HUES64 (cell line): ENCODE measurements around the gene DSCAML1.
"Not testable (repeated sequence)": the region's sequence is repeated elsewhere in the genome, so short reads cannot be mapped to it uniquely, and the experiment has no call there.

ENCODE experiments used
- H3K27ac ChIP-seq: 2 replicates; pipeline ENCODE4 v1.7.0; 2013; ENCODE audit warnings: low read depth, low read length, inconsistent platforms
- H3K27me3 ChIP-seq: 2 replicates; pipeline ENCODE4 v1.6.1; 2013; ENCODE audit warnings: mild to moderate bottlenecking, low read length; ENCODE audit not compliant: insufficient read depth
- H3K36me3 ChIP-seq: 2 replicates; pipeline ENCODE4 v1.6.1; 2013; ENCODE audit warnings: mild to moderate bottlenecking, low read length; ENCODE audit not compliant: insufficient read depth
- H3K4me1 ChIP-seq: 2 replicates; pipeline ENCODE4 v1.6.1; 2013; ENCODE audit warnings: mild to moderate bottlenecking, low read length, moderate library complexity; ENCODE audit not compliant: insufficient read depth
- H3K4me3 ChIP-seq: 2 replicates; pipeline ENCODE4 v1.5.1; 2013; ENCODE audit warnings: mild to moderate bottlenecking, low read length, moderate library complexity
- H3K9ac ChIP-seq: 2 replicates; pipeline ENCODE4 v1.6.1; 2013; ENCODE audit warnings: mild to moderate bottlenecking, low read depth, low read length
- H3K9me3 ChIP-seq: 2 replicates; pipeline ENCODE4 v1.6.1; 2013; ENCODE audit warnings: low read depth, low read length; ENCODE audit not compliant: insufficient read depth
- WGBS: fragments of 150-250, 120-280 bp; methylation state at CpG from one replicate; pipeline ENCODE4 v1.1.7; 2013; ENCODE audit warnings: missing lambda C conversion rate; 5-methylcytosine and 5-hydroxymethylcytosine counted together

DSCAML1 gene

DNA sequence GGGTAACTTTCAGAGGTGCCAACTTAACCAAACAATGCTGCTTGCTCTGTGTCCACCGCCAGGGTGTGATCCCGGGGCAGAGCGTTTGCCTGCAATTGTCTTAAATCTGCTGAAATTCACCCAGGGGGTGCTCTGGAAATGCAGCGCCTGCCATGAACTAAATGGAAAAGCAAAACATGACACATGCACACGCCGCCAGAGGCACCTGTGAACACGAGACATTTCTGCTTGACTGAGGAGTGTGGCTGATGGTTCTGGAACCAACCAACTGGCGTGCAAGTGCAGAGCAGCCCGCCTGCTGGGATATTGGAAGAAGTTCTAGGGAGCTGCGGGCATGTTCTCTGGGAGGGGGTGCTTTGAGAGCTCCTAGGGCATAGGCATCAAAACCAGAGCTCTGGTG, 30.4 kb downstream of the DSCAML1 start:
- Histone ChIP-seq H3K4me3 (no peak overlapping the region), H3K36me3 (no peaks in the 10 kb centered on the region), H3K27me3 (0 out of 2 replicates have a peak, but pooled peaks cover 2% of the 10 kb centered on the region), H3K4me1 (no peaks in the 10 kb centered on the region), H3K9me3 (no peaks in the 10 kb centered on the region), H3K9ac (no peak overlapping the region), H3K27ac (no peak overlapping the region)
- WGBS = 93% methylated on average over 10 of the region's 10 CpGs

DNA sequence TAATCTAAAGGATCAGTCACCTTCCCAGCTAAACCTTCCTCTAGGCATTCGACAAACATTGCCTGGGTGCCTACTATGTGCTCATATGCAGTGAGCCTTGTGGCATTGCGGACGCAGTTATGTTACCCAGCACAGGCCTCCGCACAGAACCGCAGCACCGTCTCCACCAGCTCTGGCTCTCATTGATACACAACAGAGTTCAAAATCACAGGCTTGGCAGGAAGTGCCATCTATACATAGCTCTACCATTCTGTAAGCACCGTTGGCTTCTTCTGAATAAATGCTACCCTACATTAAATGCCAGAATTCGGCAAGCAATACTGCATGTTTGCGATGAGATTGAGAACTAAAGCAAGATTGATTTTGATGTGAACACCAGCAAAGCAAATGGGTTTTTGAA, 31.0 kb downstream of the DSCAML1 start:
- H3K36me3 ChIP-seq = no peaks in the 10 kb centered on the region
- 94% methylated on average over 9 of the region's 9 CpGs for WGBS
- H3K4me1 ChIP-seq = no peaks in the 10 kb centered on the region
- no peak overlapping the region for H3K27ac ChIP-seq
- H3K27me3 ChIP-seq = 0 out of 2 replicates have a peak, but pooled peaks cover 2% of the 10 kb centered on the region
- H3K9ac ChIP-seq = no peak overlapping the region
- no peak overlapping the region for H3K4me3 ChIP-seq
- H3K9me3 ChIP-seq = no peaks in the 10 kb centered on the region

- 0 out of 2 replicates have a peak, but pooled peaks cover under 1% of the 10 kb centered on the region for H3K4me1 ChIP-seq
- H3K27me3 ChIP-seq = 0 out of 2 replicates have a peak, but pooled peaks cover 2% of the 10 kb centered on the region
- no peak overlapping the region for H3K27ac ChIP-seq
- H3K9me3 ChIP-seq = no peaks in the 10 kb centered on the region
- H3K9ac ChIP-seq = no peak overlapping the region
- H3K4me3 ChIP-seq = no peak overlapping the region
- WGBS = 92% methylated on average over 5 of the region's 5 CpGs
- no peaks in the 10 kb centered on the region for H3K36me3 ChIP-seq
Observed at GRCh38 chr11:117765068-117765467, 31.9 kb downstream of the DSCAML1 start.

- not testable (repeated sequence) for H3K9ac ChIP-seq, H3K9me3 ChIP-seq, H3K36me3 ChIP-seq, H3K27ac ChIP-seq, H3K4me3 ChIP-seq, H3K4me1 ChIP-seq, H3K27me3 ChIP-seq
- WGBS = 64% methylated on average over 5 of the region's 5 CpGs
Observed at GRCh38 chr11:117763465-117763864, 33.6 kb downstream of the DSCAML1 start.

- H3K4me1 ChIP-seq = peaks cover 7% of the 10 kb centered on the region
- H3K27me3 ChIP-seq = 0 out of 2 replicates have a peak, but pooled peaks cover 2% of the 10 kb centered on the region
- H3K4me3 ChIP-seq = no peak overlapping the region
- no peak overlapping the region for H3K9ac ChIP-seq
- WGBS = 84% methylated on average over 7 of the region's 7 CpGs
- H3K27ac ChIP-seq = no peak overlapping the region
- no peaks in the 10 kb centered on the region for H3K9me3 ChIP-seq
- no peaks in the 10 kb centered on the region for H3K36me3 ChIP-seq
Observed at GRCh38 chr11:117761993-117762392, 35.0 kb downstream of the DSCAML1 start.

- Histone ChIP-seq H3K27ac (no peak overlapping the region), H3K4me1 (peaks cover 7% of the 10 kb centered on the region), H3K27me3 (no peaks in the 10 kb centered on the region)
Observed at GRCh38 chr11:117759305-117759704, 37.7 kb downstream of the DSCAML1 start.

DNA sequence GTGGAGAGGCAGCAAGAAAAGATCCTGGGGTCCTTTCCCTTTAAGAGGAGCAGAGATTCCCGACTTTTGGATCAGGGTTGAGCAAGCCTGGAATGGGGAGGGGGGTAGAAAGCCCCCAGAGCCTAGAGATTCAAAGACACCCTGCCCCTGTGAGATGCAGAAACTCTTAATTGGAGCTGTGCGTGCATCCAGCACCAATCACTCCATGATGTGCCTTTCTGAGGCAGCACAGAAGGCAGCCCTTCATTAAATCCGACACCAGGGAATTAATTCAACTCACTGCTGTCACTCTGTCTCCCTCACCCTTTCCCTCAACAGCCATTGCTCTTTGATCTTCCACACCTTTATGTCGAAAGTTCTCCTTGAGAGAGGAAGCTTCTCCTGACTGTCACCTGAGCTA, 43.0 kb downstream of the DSCAML1 start:
- Histone ChIP-seq H3K4me1 (no peaks in the 10 kb centered on the region; the same call in 1 of the 2 replicates), H3K9me3 (no peaks in the 10 kb centered on the region), H3K36me3 (no peaks in the 10 kb centered on the region), H3K4me3 (no peak overlapping the region), H3K27me3 (no peaks in the 10 kb centered on the region), H3K27ac (no peak overlapping the region), H3K9ac (no peak overlapping the region)
- 85% methylated on average over 4 of the region's 4 CpGs for WGBS

More at GRCh38 chr11:117759305-117759704, 37.7 kb downstream of the DSCAML1 start:
- no peak overlapping the region for H3K4me3 ChIP-seq
- no peak overlapping the region for H3K9ac ChIP-seq
- H3K9me3 ChIP-seq = no peaks in the 10 kb centered on the region
- H3K36me3 ChIP-seq = no peaks in the 10 kb centered on the region
- WGBS = 56% methylated on average over 7 of the region's 8 CpGs

DNA sequence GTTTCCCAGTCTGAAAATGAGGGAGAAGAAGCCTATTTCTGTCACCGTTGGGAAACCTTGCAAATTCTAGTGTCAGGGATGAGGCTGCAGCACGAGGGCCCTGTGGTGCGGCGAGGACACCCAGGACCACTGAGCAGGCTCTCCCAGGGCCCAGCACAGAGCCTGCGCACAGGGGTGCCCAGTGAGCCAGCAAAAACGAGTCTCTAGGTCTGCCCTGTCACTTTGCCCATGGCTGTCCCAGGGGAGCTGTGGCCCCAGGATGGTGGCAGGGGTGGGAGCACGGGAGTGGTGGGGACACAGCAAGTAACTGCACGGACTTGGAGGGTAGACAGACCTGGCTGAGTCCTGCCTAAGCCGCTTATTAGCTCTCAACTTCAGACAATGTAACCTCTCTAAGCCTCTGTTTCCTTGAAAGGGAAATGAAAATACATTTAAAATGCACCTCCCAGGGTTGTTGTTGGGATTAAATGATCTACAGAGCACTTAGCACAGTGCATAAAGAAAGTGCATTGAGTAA, 44.2 kb downstream of the DSCAML1 start:
- H3K4me1 ChIP-seq = no peaks in the 10 kb centered on the region
- no peak overlapping the region for H3K4me3 ChIP-seq
- no peaks in the 10 kb centered on the region for H3K9me3 ChIP-seq
- no peak overlapping the region for H3K27ac ChIP-seq
- 92% methylated on average over 9 of the region's 9 CpGs for WGBS
- H3K36me3 ChIP-seq = no peaks in the 10 kb centered on the region
- no peaks in the 10 kb centered on the region for H3K27me3 ChIP-seq
- H3K9ac ChIP-seq = no peak overlapping the region

DNA sequence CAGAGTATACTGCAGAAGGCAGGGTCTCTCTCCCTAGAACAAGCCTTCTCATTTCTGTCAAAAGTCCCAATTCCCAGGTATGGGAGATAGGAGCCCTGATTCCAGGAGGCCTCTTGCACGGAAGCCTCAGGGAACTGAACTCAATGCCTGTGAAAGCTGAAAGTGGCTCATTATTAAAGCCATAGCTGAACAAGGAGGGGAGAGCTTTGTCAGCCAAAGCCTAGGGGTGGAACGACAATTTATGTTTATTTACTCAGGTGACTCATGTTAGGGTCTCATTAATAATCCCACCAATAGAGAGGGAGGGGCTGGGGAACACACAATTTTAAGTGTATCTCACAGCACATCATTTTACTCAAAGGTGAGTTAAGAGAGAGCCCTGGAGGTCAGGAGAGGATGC, 44.9 kb downstream of the DSCAML1 start:
- Histone ChIP-seq H3K36me3 (no peaks in the 10 kb centered on the region), H3K27me3 (no peaks in the 10 kb centered on the region), H3K27ac (no peak overlapping the region), H3K9ac (no peak overlapping the region), H3K4me1 (0 out of 2 replicates have a peak, but pooled peaks cover 2% of the 10 kb centered on the region), H3K9me3 (no peaks in the 10 kb centered on the region), H3K4me3 (no peak overlapping the region)
- WGBS = 73% methylated on average over 2 of the region's 2 CpGs

- WGBS = 90% methylated on average over 14 of the region's 14 CpGs
- Histone ChIP-seq H3K36me3 (no peaks in the 10 kb centered on the region), H3K27me3 (no peaks in the 10 kb centered on the region), H3K27ac (no peak overlapping the region), H3K9ac (no peak overlapping the region), H3K9me3 (no peaks in the 10 kb centered on the region), H3K4me1 (0 out of 2 replicates have a peak, but pooled peaks cover 2% of the 10 kb centered on the region), H3K4me3 (no peak overlapping the region)
Observed at GRCh38 chr11:117750916-117751662, 45.9 kb downstream of the DSCAML1 start.

DNA sequence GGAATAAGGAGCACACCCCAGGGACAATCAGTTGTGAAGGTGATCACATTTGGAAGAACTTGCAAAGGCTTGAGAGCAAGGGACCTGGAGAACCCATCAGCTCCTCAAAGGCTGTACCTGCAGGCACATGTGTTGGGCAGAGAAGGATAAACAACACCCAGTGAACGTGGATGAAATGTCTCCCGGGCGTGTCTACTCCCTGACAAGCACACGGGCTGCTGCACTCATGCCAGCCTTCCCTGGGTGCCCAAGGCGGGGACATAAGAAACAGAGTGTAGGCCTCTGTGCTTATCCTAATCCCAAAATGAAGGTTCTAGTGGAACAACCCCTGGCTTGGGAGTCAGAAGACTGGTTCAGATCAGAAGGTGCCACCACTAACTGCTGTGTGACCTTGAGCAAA, 46.7 kb downstream of the DSCAML1 start:
- WGBS = 91% methylated on average over 5 of the region's 5 CpGs
- H3K4me1 ChIP-seq = 0 out of 2 replicates have a peak, but pooled peaks cover 2% of the 10 kb centered on the region
- no peaks in the 10 kb centered on the region for H3K36me3 ChIP-seq
- H3K9ac ChIP-seq = no peak overlapping the region
- H3K27me3 ChIP-seq = no peaks in the 10 kb centered on the region
- no peak overlapping the region for H3K4me3 ChIP-seq
- H3K9me3 ChIP-seq = no peaks in the 10 kb centered on the region
- no peak overlapping the region for H3K27ac ChIP-seq
